ENCODE results near the gene GPR139. TPM values are rescaled to one million over a fixed set of nuclear protein-coding genes. Genes with fewer than 3 reads are reported as not detected.
A peak's percentile ranks its signal among the peaks of the same experiment; 100 is the strongest.

Gene GPR139
- total RNA-seq, 1 donor, result not detected

GRCh38 chr16:20023190-20023589 lies 50.5 kb downstream of the GPR139 start:
- no peak for TF ChIP-seq CTCF (IDR thresholded peaks at IDR 0.05; ENCODE audit: insufficient read depth, low read depth, low read length)
- peak; percentile 7 for DNase-seq (ENCODE audit: low read depth)
- no peak overlapping the region for H3K4me3 ChIP-seq (ENCODE audit: low read depth, low read length)

- DNase-seq (ENCODE audit: low read depth), result no peak
Observed at GRCh38 chr16:20020976-20021375, 52.7 kb downstream of the GPR139 start.

GRCh38 chr16:20020083-20020482 lies 53.6 kb downstream of the GPR139 start:
- no peak for TF ChIP-seq CTCF (IDR thresholded peaks at IDR 0.05; ENCODE audit: insufficient read depth, low read depth, low read length)

More at GRCh38 chr16:20020976-20021375, 52.7 kb downstream of the GPR139 start:
- no peak for TF ChIP-seq CTCF (IDR thresholded peaks at IDR 0.05; ENCODE audit: insufficient read depth, low read depth, low read length)
- H3K4me3 ChIP-seq (ENCODE audit: low read depth, low read length), result no peak overlapping the region

GRCh38 chr16:20016234-20016633 lies 57.5 kb downstream of the GPR139 start:
- no peak overlapping the region for H3K4me3 ChIP-seq (ENCODE audit: low read depth, low read length)
- no peak for DNase-seq (ENCODE audit: low read depth)
- TF ChIP-seq CTCF (IDR thresholded peaks at IDR 0.05; ENCODE audit: insufficient read depth, low read depth, low read length), result no peak

More at GRCh38 chr16:20020083-20020482, 53.6 kb downstream of the GPR139 start:
- H3K4me3 ChIP-seq (ENCODE audit: low read depth, low read length), result no peak overlapping the region
- no peak for DNase-seq (ENCODE audit: low read depth)

GRCh38 chr16:20004931-20005330 lies 68.8 kb downstream of the GPR139 start:
- DNase-seq (ENCODE audit: low read depth), result no peak
- H3K4me3 ChIP-seq (ENCODE audit: low read depth, low read length), result no peak overlapping the region
- no peak for TF ChIP-seq CTCF (IDR thresholded peaks at IDR 0.05; ENCODE audit: insufficient read depth, low read depth, low read length)

- no peak overlapping the region for H3K4me3 ChIP-seq (ENCODE audit: low read depth, low read length)
- TF ChIP-seq CTCF (IDR thresholded peaks at IDR 0.05; ENCODE audit: insufficient read depth, low read depth, low read length), result no peak
- DNase-seq (ENCODE audit: low read depth), result no peak
Observed at GRCh38 chr16:20002936-20003335, 70.8 kb downstream of the GPR139 start.
